SK-N-SH (cell line): ENCODE results near the gene GGACT.

Experiments
- CTCF ChIP-seq: fragments of 200-600 bp; sonication (generic); IDR thresholded peaks from 2 replicates; pipeline ENCODE4 v1.6.1; 2017; ENCODE audit warnings: antibody characterized with exemption, mild to moderate bottlenecking, moderate library complexity
- USF1 ChIP-seq: IDR thresholded peaks from 2 replicates; pipeline ENCODE4 v1.4.0; 2012; ENCODE audit warnings: low read depth, borderline replicate concordance
- YY1 ChIP-seq: IDR thresholded peaks from 2 replicates; pipeline ENCODE4 v1.4.0; 2012; ENCODE audit warnings: low read depth, mild to moderate bottlenecking

GRCh38 chr13:100544866-100545683 lies 43.5 kb downstream of the GGACT start:
- TF ChIP-seq YY1 (no peak), CTCF (no peak), USF1 (no peak)
